ENCODE measurements around the gene ZNF580.

The ZNF580 gene

DNA sequence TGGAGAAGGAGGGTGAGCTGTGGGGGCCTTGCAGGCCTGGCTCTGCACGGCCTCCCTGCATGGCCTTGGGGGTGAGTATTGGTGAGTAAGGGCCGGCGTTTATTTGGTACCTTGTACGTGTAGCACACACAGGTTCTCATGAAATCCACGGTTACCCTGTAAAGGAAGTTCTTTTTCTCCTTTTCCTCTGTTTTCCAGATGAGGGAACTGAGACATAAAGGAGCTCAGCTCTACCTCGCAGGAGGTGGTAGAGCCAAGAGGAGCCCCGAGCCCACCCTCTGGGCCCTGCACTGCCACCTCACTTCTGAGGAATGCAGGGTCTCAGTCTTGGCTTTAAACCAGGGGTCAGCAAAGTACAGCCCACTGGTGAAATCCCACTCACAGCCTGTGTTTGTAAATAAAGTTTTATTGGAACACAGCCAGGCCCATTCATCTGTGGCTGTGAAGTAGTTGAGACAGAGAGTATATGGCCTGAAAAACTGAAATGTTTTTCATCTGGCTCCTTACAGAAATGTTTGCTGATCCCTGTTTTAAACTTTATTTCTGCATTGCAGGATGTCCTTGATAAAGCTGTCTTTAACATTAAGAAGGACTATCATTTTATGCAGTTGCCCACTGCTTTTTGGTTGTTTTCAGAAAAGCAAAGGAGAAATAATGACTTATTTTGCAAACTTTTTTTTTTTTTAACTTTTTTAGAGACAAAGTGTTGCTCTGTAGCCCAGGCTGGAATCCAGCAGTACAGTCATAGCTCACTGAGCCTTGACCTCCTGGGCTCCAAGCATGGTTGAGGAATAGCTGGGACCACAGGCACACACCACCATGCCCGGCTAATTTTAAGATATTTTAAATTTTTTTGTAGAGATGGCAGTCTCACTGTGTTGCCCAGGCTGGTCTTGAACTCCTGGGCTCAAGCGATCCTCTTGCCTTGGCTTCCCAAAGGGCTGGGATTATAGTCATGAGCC, 40.6 kb downstream of the ZNF580 start:
- Histone ChIP-seq H3K36me3 (replicated peaks) (peaks cover 62% of the 10 kb centered on the region), H3K4me1 (no peaks in the 10 kb centered on the region), H3K4me3 (no peak overlapping the region), H3K9me3 (no peaks in the 10 kb centered on the region), H3K27me3 (ENCODE audit: low read depth) (no peaks in the 10 kb centered on the region)
- no peak for DNase-seq (ENCODE audit: low spot score in 2 of 2)
- in situ Hi-C loops (cut with MboI; ENCODE audit: low sequenced_read_pairs), result no loop called here

DNA sequence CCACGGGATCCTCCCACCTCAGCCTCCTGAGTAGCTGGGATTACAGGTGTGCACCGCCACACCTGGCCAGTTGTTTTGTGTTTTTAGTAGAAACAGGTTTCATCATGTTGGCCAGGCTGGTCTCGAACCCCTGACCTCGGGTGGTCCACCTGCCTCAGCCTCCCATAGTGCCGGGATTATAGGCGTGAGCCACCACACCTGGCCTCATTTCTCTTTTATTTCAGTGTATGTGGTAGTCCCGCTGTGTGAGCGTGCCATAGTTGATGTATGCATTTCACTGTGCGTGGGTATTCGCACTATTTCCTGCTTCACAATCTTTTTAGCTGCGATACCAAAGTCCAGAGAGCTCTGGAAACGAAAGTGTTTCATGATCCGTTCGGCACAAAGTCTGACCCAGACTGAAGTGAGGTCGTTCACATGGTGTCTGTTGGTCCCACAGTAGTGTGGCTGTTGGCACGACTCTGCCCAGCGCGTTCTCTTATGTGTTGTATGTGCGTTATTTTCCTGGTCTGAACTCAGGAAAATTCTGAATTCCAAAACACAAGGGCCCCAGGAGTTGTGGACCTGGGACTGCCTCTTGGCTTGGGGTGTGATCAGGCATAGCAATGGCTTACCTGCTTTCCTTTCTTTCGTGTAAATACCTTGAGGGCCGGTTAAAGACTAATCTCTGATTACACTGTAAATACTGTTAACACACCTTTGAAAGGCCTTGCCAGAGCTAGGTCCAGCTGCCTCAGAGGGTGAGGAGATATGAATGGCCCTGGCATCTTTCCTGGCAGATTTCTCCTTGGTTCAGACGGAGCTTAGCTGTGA, 42.9 kb downstream of the ZNF580 start:
- Histone ChIP-seq H3K4me3 (no peak overlapping the region), H3K36me3 (replicated peaks) (peaks cover 54% of the 10 kb centered on the region), H3K4me1 (no peaks in the 10 kb centered on the region), H3K9me3 (no peaks in the 10 kb centered on the region), H3K27me3 (ENCODE audit: low read depth) (no peaks in the 10 kb centered on the region)
- in situ Hi-C loops (cut with MboI; ENCODE audit: low sequenced_read_pairs), result no loop called here
- no peak for DNase-seq (ENCODE audit: low spot score in 2 of 2)

DNA sequence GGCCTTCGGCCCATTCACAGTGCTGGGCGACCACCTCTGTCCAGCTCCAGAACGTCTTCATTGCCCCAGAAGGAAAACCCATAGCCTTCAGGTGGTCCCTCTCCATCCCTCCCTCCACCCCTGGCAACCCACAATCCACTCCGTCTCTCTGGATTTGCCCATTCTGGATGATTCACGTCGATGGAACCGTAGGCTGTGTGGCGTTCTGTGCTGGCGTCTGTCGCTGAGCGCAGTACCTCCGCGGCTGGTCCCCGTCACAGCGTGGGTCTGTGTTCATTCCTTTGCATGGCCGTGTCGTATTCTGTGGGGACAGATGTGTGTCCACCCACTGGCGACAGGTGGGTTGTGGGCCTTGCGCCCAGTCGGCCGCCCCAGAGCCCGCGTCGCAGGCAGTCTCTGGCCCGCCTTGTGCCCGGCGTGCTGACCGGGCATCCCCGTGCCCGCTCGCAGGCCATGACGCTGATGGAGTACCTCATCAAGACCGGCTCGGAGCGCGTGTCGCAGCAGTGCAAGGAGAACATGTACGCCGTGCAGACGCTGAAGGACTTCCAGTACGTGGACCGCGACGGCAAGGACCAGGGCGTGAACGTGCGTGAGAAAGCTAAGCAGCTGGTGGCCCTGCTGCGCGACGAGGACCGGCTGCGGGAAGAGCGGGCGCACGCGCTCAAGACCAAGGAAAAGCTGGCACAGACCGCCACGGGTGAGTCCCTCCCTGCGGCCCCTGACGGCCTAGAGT, 44.3 kb downstream of the ZNF580 start:
- H3K4me3 ChIP-seq, result no peak overlapping the region
- DNase-seq (ENCODE audit: low spot score in 2 of 2), result no peak
- H3K27me3 ChIP-seq (ENCODE audit: low read depth), result no peaks in the 10 kb centered on the region
- in situ Hi-C loops (cut with MboI; ENCODE audit: low sequenced_read_pairs), result no loop called here
- peaks cover 46% of the 10 kb centered on the region for H3K36me3 ChIP-seq (replicated peaks)
- no peaks in the 10 kb centered on the region for H3K4me1 ChIP-seq
- H3K9me3 ChIP-seq, result no peaks in the 10 kb centered on the region

DNA sequence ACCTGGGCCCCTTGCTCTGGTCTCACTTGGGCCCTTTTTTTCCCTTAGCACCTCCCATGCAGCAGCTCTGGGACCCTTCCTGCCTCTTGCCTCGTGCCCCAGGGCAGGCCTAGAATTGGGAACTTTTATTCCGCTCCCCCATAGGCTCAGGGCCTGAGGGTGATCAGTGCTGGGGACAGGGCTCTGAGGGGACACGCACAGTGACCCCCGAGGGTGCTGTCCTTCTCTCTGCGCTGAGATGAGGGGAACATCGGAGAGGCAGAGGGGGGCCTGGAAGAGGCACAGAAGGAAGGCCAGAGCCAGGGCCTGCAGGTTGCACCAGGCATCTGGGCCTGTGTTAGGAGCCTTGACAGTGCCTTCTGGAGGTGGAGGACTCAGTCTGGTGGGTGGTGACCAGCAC, 45.0 kb downstream of the ZNF580 start:
- H3K36me3 ChIP-seq (replicated peaks), result peaks cover 46% of the 10 kb centered on the region
- H3K27me3 ChIP-seq (ENCODE audit: low read depth), result no peaks in the 10 kb centered on the region
- no peak for DNase-seq (ENCODE audit: low spot score in 2 of 2)
- in situ Hi-C loops (cut with MboI; ENCODE audit: low sequenced_read_pairs), result no loop called here
- no peaks in the 10 kb centered on the region for H3K9me3 ChIP-seq
- no peaks in the 10 kb centered on the region for H3K4me1 ChIP-seq
- H3K4me3 ChIP-seq, result no peak overlapping the region

DNA sequence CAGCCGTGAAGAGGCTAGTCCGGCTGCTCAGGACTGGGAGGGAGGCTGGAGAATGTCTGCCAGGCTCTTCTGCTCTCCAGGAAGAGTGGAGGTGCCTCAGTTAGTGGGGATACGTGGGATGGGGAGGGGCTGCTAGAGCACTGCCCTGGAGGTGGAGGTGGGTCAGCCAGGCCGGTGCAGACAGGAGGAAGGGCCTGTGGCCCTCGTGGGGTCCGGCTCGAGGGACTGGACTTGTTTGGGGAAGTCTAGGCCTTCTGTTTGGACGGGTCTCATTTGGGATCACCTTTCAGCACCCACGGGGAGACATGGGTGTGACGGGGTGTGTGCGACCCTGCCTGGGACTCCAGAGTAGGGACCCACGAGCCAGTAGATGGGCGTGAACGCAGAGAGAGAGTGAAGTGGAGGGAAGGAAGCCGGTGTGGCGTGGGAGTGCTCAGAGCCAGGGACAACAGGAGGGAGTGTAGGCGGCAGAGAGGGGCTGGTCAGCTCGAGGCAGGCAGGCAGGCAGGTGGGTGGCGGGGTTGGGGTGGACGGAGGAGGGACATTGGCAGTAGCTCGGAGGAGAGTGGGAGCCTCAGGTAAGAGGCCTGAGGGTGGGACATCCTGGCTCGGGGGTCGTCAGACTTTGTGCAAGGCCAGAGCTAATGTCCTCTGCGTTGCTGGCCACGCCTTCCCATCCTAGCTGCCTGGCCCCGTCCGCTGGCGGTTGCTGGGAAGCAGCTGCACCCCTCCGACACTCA, 45.7 kb downstream of the ZNF580 start:
- no peak for DNase-seq (ENCODE audit: low spot score in 2 of 2)
- Histone ChIP-seq H3K36me3 (replicated peaks) (peaks cover 42% of the 10 kb centered on the region), H3K27me3 (ENCODE audit: low read depth) (no peaks in the 10 kb centered on the region), H3K4me1 (no peaks in the 10 kb centered on the region), H3K4me3 (no peak overlapping the region), H3K9me3 (no peaks in the 10 kb centered on the region)
- in situ Hi-C loops (cut with MboI; ENCODE audit: low sequenced_read_pairs), result no loop called here

DNA sequence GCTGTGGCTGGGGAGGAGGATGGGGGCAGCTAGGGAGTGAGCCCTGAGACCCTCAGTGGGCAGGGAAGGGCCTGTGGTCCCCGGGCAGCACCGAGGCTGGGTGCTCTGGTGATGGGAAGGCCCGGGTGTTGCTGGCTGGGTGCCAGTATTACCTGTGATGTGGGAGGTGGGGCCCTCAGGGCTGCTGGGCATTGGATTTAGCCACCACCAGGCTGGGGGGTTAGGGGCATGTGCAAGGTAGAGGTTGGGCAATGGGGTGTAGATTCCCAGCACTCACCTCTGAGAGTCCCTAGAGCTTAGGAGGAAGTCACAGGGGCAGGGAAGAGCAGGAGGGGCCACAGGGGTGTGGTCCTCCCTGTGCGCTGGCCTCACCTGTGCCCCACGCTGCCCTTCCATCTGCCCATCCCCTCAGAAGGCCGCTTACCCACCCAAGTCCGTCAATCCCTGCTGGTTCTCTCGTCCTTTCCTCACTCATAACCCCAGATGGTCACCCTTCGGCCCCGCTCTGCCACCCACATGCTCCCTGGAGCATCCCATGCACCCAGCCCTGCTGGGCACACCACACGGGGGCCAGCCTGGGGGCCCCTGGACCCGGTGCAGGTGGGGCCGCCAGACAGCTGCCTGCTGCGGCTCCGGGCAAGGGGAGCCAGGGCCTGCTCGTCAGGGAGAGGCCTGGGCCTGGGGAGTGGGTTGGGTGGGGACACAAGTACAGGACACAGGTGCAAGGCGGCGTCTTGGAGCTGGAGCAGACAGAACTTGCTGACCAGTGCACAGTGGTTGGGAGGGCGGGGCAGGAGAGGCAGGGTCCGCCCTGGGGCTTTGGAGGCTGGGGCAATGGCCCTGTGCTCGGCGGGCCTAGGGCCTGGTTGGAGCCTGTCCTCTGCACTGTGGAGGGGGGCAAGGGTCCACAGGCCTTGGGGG, 46.7 kb downstream of the ZNF580 start:
- in situ Hi-C loops (cut with MboI; ENCODE audit: low sequenced_read_pairs), result no loop called here
- H3K4me3 ChIP-seq, result no peak overlapping the region
- H3K4me1 ChIP-seq, result no peaks in the 10 kb centered on the region
- DNase-seq (ENCODE audit: low spot score in 2 of 2), result no peak
- peaks cover 38% of the 10 kb centered on the region for H3K36me3 ChIP-seq (replicated peaks)
- H3K9me3 ChIP-seq, result no peaks in the 10 kb centered on the region
- no peaks in the 10 kb centered on the region for H3K27me3 ChIP-seq (ENCODE audit: low read depth)

DNA sequence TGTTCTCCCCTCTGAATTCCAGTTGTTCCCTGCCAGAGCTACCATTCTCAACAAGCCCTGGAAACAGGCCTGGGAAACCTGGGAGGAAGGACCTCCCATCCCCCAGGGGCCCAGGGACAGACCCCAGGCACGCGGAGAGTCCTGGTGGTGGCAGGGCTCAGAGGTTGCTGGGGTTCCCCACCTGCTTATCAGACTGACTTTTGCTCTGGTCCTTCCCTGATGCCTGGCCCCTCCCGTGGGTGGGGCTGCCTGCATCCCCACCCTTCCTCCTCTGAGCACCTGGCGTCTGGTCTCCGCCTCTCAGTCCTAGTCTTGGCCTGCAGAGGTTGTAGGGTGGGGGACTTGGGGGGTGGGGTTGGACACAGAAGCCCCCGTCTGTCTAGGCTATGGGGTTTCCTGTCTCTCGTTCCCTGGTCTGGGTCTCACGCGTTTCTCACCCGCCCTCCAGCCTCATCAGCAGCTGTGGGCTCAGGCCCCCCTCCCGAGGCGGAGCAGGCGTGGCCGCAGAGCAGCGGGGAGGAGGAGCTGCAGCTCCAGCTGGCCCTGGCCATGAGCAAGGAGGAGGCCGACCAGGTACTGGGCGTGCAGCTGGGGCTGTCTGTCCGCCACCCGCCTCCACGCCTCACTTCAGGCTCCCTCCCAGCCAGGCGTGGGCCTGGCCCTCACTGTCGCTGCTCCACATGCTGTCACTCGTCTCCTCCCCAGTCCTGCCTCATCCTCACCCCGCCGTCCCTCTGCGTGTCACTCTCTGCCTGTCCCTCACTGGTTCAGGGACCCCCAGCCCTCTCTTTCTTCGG, 47.8 kb downstream of the ZNF580 start:
- in situ Hi-C loops (cut with MboI; ENCODE audit: low sequenced_read_pairs), result no loop called here
- H3K36me3 ChIP-seq (replicated peaks), result peaks cover 41% of the 10 kb centered on the region
- H3K27me3 ChIP-seq (ENCODE audit: low read depth), result no peaks in the 10 kb centered on the region
- no peak for DNase-seq (ENCODE audit: low spot score in 2 of 2)
- no peak overlapping the region for H3K4me3 ChIP-seq
- H3K4me1 ChIP-seq, result no peaks in the 10 kb centered on the region
- no peaks in the 10 kb centered on the region for H3K9me3 ChIP-seq

DNA sequence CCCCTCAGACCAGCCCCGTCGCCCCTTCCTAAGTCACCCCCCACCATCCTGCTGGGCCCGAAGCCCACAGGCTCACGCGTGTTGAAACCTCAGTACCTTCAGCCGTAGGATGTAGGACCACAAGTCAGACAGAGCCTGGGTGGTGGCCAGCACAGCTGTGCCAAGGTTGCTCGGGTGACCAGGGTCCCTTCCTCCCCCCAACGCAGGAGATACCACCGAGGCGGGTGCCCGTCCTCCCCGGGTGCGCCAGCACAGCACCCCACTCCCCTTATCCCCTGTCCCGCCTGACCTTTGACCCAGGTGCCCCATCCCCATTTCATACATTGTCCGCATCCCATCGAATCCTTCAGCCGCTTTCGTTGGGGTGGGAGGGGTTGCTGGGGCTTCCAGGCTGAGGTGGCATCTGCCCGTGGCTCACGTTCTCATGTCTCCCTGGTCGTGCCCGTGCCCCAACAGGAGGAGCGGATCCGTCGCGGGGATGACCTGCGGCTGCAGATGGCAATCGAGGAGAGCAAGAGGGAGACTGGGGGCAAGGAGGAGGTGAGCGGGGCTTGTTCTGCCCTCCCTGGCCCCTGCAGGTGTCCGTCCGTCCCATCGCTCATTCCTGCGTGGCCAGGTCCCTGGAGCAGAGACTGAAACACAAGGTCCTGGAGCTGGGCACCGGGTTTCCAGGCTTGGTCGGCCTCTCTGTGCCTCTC, 48.8 kb downstream of the ZNF580 start:
- H3K4me1 ChIP-seq, result no peaks in the 10 kb centered on the region
- in situ Hi-C loops (cut with MboI; ENCODE audit: low sequenced_read_pairs), result no loop called here
- H3K9me3 ChIP-seq, result no peaks in the 10 kb centered on the region
- no peak for DNase-seq (ENCODE audit: low spot score in 2 of 2)
- peaks cover 34% of the 10 kb centered on the region for H3K36me3 ChIP-seq (replicated peaks)
- no peaks in the 10 kb centered on the region for H3K27me3 ChIP-seq (ENCODE audit: low read depth)
- H3K4me3 ChIP-seq, result no peak overlapping the region

DNA sequence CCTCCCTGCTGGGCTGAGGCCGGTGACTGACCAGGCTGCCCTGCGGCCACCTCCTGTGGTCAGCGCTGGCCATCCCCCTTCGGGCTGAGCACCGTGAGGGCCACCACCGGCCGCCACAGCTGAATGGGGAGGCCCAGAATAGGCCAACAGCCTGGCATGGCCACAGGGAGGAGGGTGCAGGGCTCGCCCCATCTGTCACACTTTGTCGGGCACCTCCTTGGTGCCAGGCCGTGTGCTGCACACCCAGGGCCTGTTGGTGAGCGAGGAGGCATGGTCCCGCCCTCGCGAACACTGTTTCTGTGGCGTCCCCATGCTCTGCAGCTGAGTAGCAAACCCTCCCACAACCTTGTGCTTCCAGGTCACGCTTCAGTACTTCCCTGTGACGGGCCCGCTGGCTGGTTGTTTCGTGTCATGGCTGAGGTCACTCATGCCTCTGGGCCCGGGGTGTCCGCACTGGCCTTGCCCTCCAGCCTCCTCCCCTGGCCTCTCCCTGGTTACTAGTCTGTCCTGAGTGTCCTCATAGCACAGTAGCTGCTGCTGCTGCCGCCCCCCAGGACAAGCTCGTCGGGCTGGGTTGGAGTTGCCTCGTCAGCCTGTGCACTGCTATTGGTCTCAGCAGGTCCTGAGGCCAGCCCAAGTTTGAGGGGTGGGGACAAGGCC, 49.4 kb downstream of the ZNF580 start:
- no peak for DNase-seq (ENCODE audit: low spot score in 2 of 2)
- in situ Hi-C loops (cut with MboI; ENCODE audit: low sequenced_read_pairs), result no loop called here
- Histone ChIP-seq H3K4me1 (no peaks in the 10 kb centered on the region), H3K9me3 (no peaks in the 10 kb centered on the region), H3K36me3 (replicated peaks) (peaks cover 32% of the 10 kb centered on the region), H3K27me3 (ENCODE audit: low read depth) (no peaks in the 10 kb centered on the region), H3K4me3 (no peak overlapping the region)

DNA sequence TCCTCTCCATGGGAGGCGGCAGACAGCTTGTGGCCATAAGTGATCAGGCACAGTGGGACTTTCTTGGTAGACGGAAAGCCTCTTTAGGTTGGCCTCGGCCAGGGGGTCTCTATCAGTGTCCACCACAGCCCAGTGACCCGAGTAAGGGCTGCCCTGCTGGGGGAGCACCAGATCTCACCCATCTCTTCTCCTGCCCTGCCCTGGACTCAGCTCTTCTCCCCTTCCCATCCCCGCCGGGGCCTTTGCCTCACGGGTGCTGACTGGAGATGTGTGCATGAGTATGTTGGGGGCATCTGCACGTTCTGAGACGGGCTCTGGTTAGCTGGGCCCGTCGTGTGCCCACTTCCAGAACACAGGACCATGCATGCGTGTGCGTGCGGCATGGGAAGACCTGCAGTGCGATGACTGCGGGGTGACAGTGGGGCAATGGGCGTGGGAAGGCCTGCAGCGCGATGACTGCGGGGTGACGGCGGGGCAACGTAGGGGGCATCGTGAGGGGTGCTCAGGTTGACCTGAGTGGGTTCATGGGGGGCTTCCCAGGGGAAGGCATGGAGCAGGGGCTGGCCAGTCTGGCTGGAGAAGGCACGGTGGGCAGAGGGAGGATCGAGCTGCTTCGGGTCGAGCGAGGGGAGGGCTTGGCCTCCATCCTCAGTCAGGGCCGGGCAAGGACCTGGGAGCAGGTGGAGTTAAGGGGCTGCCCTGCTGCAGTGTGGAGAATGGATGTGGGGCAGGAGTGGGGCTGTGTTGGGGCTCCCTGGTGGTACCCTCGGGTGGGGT, 50.2 kb downstream of the ZNF580 start:
- in situ Hi-C loops (cut with MboI; ENCODE audit: low sequenced_read_pairs), result no loop called here
- H3K27me3 ChIP-seq (ENCODE audit: low read depth), result no peaks in the 10 kb centered on the region

More for the DNA sequence above, 50.2 kb downstream of the ZNF580 start:
- Histone ChIP-seq H3K4me3 (no peak overlapping the region), H3K4me1 (no peaks in the 10 kb centered on the region), H3K9me3 (no peaks in the 10 kb centered on the region), H3K36me3 (replicated peaks) (peaks cover 27% of the 10 kb centered on the region)
- no peak for DNase-seq (ENCODE audit: low spot score in 2 of 2)
